ENCODE results near the gene TMED7. TPM values are rescaled to one million over a fixed set of nuclear protein-coding genes. Genes with fewer than 3 reads are reported as not detected.
A peak's percentile ranks its signal among the peaks of the same experiment; 100 is the strongest.

TMED7 gene
- total and polyA plus RNA-seq, 2 of the 13 experiments (the other 11 are each of a cell fraction or from before 2014, with no cell fraction given), result 58.0 to 113 TPM

- H3K4me1 ChIP-seq (ENCODE audit: insufficient read depth, low read length), result no peaks in the 10 kb centered on the region
- POLR2A ChIA-PET, result no interaction called here
- H3K27me3 ChIP-seq (ENCODE audit: control insufficient read depth in 1 of 2, insufficient read depth in 2 of 2, low read length in 2 of 2), result peaks cover 0 to 3% of the 10 kb centered on the region in 2 experiments; a peak in 2 of 5 replicates
- no peaks in the 10 kb centered on the region for H3K9me3 ChIP-seq (ENCODE audit: low read length)
- ATAC-seq (peak; percentile 60), FAIRE-seq (no peak), DNase-seq (ENCODE audit: low spot score) (no peak)
- WGBS (ENCODE audit: low lambda C conversion rate), result 6% methylated on average over 5 of the region's 5 CpGs
- TF ChIP-seq TFDP2 (CRISPR knock-in tag; IDR thresholded peaks at IDR 0.05) (no peak), HBP1 (CRISPR knock-in tag; IDR thresholded peaks at IDR 0.05; ENCODE audit: low read depth) (no peak), ZNF746 (CRISPR knock-in tag; IDR thresholded peaks at IDR 0.05) (no peak)
- CTCF ChIA-PET (ENCODE audit: low intra/inter-chr PET ratio, low total read pairs), result no interaction called here
- H3K4me3 ChIP-seq (replicated peaks in 1 of 3; ENCODE audit: insufficient read depth in 1 of 3, low read depth in 2 of 3, low read length in 3 of 3), result no peak overlapping the region
- no peak overlapping the region for H3K27ac ChIP-seq (ENCODE audit: extremely low read length, insufficient read depth, low read length)
- H2AFZ ChIP-seq (ENCODE audit: low read length), result no peak overlapping the region
- H3K79me2 ChIP-seq (ENCODE audit: insufficient read depth, low read length), result no peaks in the 10 kb centered on the region
- in situ Hi-C loops (cut with HindIII; ENCODE audit: extremely low pct_ligation_motif_present, low pct_unique_long_range_greater_than_20kb), result no loop called here
- no TSS peak for BruUV-seq (replicated peaks)
- intact Hi-C loops (cut with micrococcal nuclease; ENCODE audit: unreplicated experiment), result no loop called here
- no peak overlapping the region for H3K9ac ChIP-seq (ENCODE audit: insufficient read depth, low read depth, low read length)
- H3K36me3 ChIP-seq (replicated peaks in 1 of 2; ENCODE audit: control insufficient read depth in 1 of 2, insufficient read depth in 2 of 2, low read length in 2 of 2), result no peaks in the 10 kb centered on the region
- no peaks in the 10 kb centered on the region for H4K20me1 ChIP-seq (ENCODE audit: insufficient read depth, low read length)
- no peak overlapping the region for H3K4me2 ChIP-seq (ENCODE audit: low read depth, low read length)
Observed at GRCh38 chr5:115571441-115571878, 54.4 kb downstream of the TMED7 start.

- Histone ChIP-seq H3K27ac (ENCODE audit: extremely low read length, insufficient read depth, low read length) (no peak overlapping the region), H3K4me1 (ENCODE audit: insufficient read depth, low read length) (no peaks in the 10 kb centered on the region), H3K79me2 (ENCODE audit: insufficient read depth, low read length) (no peaks in the 10 kb centered on the region), H3K9me3 (ENCODE audit: low read length) (no peaks in the 10 kb centered on the region), H3K4me2 (ENCODE audit: low read depth, low read length) (no peak overlapping the region), H2AFZ (ENCODE audit: low read length) (no peak overlapping the region), H3K36me3 (replicated peaks in 1 of 2; ENCODE audit: control insufficient read depth in 1 of 2, insufficient read depth in 2 of 2, low read length in 2 of 2) (no peaks in the 10 kb centered on the region), H3K4me3 (replicated peaks in 1 of 3; ENCODE audit: insufficient read depth in 1 of 3, low read depth in 2 of 3, low read length in 3 of 3) (no peak overlapping the region), H3K9ac (ENCODE audit: insufficient read depth, low read depth, low read length) (no peak overlapping the region), H4K20me1 (ENCODE audit: insufficient read depth, low read length) (no peaks in the 10 kb centered on the region), H3K27me3 (ENCODE audit: control insufficient read depth in 1 of 2, insufficient read depth in 2 of 2, low read length in 2 of 2) (no peaks in the 10 kb centered on the region; a peak in 1 of 5 replicates)
- no peak for TF ChIP-seq ATF4 (CRISPR knock-in tag; IDR thresholded peaks at IDR 0.05)
- TF ChIP-seq ZSCAN5A (CRISPR knock-in tag; IDR thresholded peaks at IDR 0.05; ENCODE audit: borderline replicate concordance), result no peak
- TF ChIP-seq THAP9 (CRISPR knock-in tag; IDR thresholded peaks at IDR 0.05; ENCODE audit: borderline replicate concordance), result no peak
- no peak for TF ChIP-seq ZIK1 (CRISPR knock-in tag; IDR thresholded peaks at IDR 0.05; ENCODE audit: borderline replicate concordance, low read depth)
- BruUV-seq (replicated peaks), result no TSS peak
- in situ Hi-C loops (cut with HindIII; ENCODE audit: extremely low pct_ligation_motif_present, low pct_unique_long_range_greater_than_20kb), result no loop called here
- no peak for FAIRE-seq
- no peak for DNase-seq (ENCODE audit: low spot score)
- WGBS (ENCODE audit: low lambda C conversion rate), result 0% methylated on average over 1 of the region's 1 CpG
- ChIA-PET CTCF (ENCODE audit: low intra/inter-chr PET ratio, low total read pairs) (no interaction called here), POLR2A (no interaction called here)
- intact Hi-C loops (cut with micrococcal nuclease; ENCODE audit: unreplicated experiment), result no loop called here
- no peak for ATAC-seq
Observed at GRCh38 chr5:115568668-115569067, 57.2 kb downstream of the TMED7 start.

All from HepG2 (cell line).